Astrocyte (in vitro differentiated cells and primary cell): Measurements from ENCODE around the gene FAR1. TPM values are rescaled to one million over a fixed set of nuclear protein-coding genes. Genes with fewer than 3 reads are reported as not detected.

Experiments
- DNase-seq: peaks from one replicate; pipeline ENCODE4 v3.0.0-alpha.2; 2010; ENCODE audit warnings: low read depth
- FAIRE-seq: peaks from 2 replicates; lab custom pipeline; 2011; peaks lifted over from hg19 to GRCh38; lab: Jason Lieb, UNC
- H2AFZ ChIP-seq: 2 replicates; pipeline ENCODE4 v1.6.0; 2012; ENCODE audit warnings: low read depth, low read length, inconsistent platforms
- H3K27ac ChIP-seq: 2 replicates; pipeline ENCODE4 v1.5.1; 2011; ENCODE audit warnings: low read depth, low read length, inconsistent platforms
- H3K27me3 ChIP-seq: 2 replicates; pipeline ENCODE4 v1.6.0; 2011; ENCODE audit warnings: low read length, inconsistent platforms; ENCODE audit not compliant: insufficient read depth
- H3K36me3 ChIP-seq: 2 replicates; pipeline ENCODE4 v1.5.1; 2011; ENCODE audit warnings: low read length, inconsistent platforms; ENCODE audit not compliant: insufficient read depth
- H3K4me1 ChIP-seq: 2 replicates; pipeline ENCODE4 v1.5.1; 2011; ENCODE audit warnings: low read length, inconsistent platforms; ENCODE audit not compliant: insufficient read depth
- H3K4me2 ChIP-seq: 2 replicates; pipeline ENCODE4 v1.6.0; 2012; ENCODE audit warnings: low read length, inconsistent platforms
- H3K4me3 ChIP-seq: 2 replicates; pipeline ENCODE4 v1.5.1; 2011; ENCODE audit warnings: low read depth, mild to moderate bottlenecking, low read length, inconsistent platforms; ENCODE audit not compliant: insufficient read depth
- H3K79me2 ChIP-seq: 2 replicates; pipeline ENCODE4 v1.6.0; 2012; ENCODE audit warnings: mild to moderate bottlenecking, low read length, inconsistent platforms; ENCODE audit not compliant: insufficient read depth
- H3K9ac ChIP-seq: 2 replicates; pipeline ENCODE4 v1.6.0; 2012; ENCODE audit warnings: mild to moderate bottlenecking, low read length, inconsistent platforms
- H3K9me3 ChIP-seq: 2 replicates; pipeline ENCODE4 v1.5.1; 2012; ENCODE audit warnings: low read depth, mild to moderate bottlenecking, low read length, inconsistent platforms; ENCODE audit not compliant: insufficient read depth
- H4K20me1 ChIP-seq: 2 replicates; pipeline ENCODE4 v1.6.0; 2012; ENCODE audit warnings: low read length, inconsistent platforms; ENCODE audit not compliant: insufficient read depth
- H3K27ac Mint-ChIP-seq: one replicate; pipeline ENCODE4 v1.8.0; 2021; ENCODE audit warnings: mild to moderate bottlenecking, mixed read lengths; ENCODE audit not compliant: unreplicated experiment
- H3K27me3 Mint-ChIP-seq: one replicate; pipeline ENCODE4 v1.8.0; 2021; ENCODE audit warnings: low read depth, mixed read lengths; ENCODE audit not compliant: unreplicated experiment
- H3K36me3 Mint-ChIP-seq: one replicate; pipeline ENCODE4 v1.8.0; 2021; ENCODE audit warnings: low read depth, mixed read lengths; ENCODE audit not compliant: unreplicated experiment
- H3K4me1 Mint-ChIP-seq: one replicate; pipeline ENCODE4 v1.8.0; 2021; ENCODE audit warnings: low read depth, mixed read lengths; ENCODE audit not compliant: unreplicated experiment
- H3K4me3 Mint-ChIP-seq: one replicate; pipeline ENCODE4 v1.8.0; 2021; ENCODE audit warnings: mild to moderate bottlenecking, moderate library complexity, mixed read lengths; ENCODE audit not compliant: unreplicated experiment
- H3K9me3 Mint-ChIP-seq: one replicate; pipeline ENCODE4 v1.8.0; 2021; ENCODE audit warnings: mild to moderate bottlenecking, mixed read lengths; ENCODE audit not compliant: unreplicated experiment
- EZH2 ChIP-seq: IDR thresholded peaks from 2 replicates; pipeline ENCODE4 v1.6.1; 2012; ENCODE audit warnings: mild to moderate bottlenecking, low read length, inconsistent platforms; ENCODE audit not compliant: insufficient read depth
- total RNA-seq: library from RNA; stranded (reverse); gene quantifications from 2 replicates; pipeline ENCODE4 v1.2.1, GENCODE V29; 2021
- TF ChIP-seq, protein P1 (sequence below): IDR thresholded peaks from 2 replicates; pipeline ENCODE4 v1.5.1; 2011; ENCODE audit warnings: low read depth, mild to moderate bottlenecking, inconsistent platforms, low read length, moderate library complexity; ENCODE audit not compliant: insufficient read depth

The FAR1 gene
- total RNA-seq, 1 donor from 2014 or later: 100 TPM

DNA sequence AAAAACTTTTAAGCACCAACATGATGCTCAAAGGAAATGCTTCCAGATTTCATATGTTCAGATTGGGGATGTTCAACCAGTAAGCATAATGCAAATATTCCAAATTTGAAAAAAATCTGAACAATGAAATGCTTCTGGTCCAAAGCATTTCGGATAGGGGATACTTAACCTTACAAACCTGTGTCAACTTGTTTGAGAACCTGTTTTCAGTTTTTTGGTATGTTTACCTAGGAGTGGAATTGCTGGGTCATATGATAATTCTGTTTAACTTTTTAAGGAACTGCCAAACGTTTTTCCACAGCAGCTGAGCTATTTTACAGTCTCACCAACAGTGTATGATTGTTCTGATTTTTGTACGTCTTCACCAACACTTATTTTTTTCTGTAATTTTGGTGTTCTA lies 23.7 kb downstream of the FAR1 start:
- no peak overlapping the region for H3K4me3 Mint-ChIP-seq
- Histone ChIP-seq H3K4me3 (no peak overlapping the region), H4K20me1 (peaks cover 44% of the 10 kb centered on the region), H3K79me2 (peaks cover 87% of the 10 kb centered on the region), H3K36me3 (peaks cover 10% of the 10 kb centered on the region), H3K4me2 (no peak overlapping the region), H2AFZ (no peak overlapping the region), H3K27ac (no peak overlapping the region), H3K27me3 (no peaks in the 10 kb centered on the region), H3K4me1 (no peaks in the 10 kb centered on the region), H3K9ac (no peak overlapping the region), H3K9me3 (no peaks in the 10 kb centered on the region)
- H3K36me3 Mint-ChIP-seq: peaks cover 10% of the 10 kb centered on the region
- DNase-seq: no peak
- FAIRE-seq: peak; percentile 32
- peaks cover 14% of the 10 kb centered on the region for H3K4me1 Mint-ChIP-seq
- H3K9me3 Mint-ChIP-seq: peaks cover 2% of the 10 kb centered on the region
- no peaks in the 10 kb centered on the region for H3K27me3 Mint-ChIP-seq
- H3K27ac Mint-ChIP-seq: no peak overlapping the region
- TF ChIP-seq, protein P1, sequence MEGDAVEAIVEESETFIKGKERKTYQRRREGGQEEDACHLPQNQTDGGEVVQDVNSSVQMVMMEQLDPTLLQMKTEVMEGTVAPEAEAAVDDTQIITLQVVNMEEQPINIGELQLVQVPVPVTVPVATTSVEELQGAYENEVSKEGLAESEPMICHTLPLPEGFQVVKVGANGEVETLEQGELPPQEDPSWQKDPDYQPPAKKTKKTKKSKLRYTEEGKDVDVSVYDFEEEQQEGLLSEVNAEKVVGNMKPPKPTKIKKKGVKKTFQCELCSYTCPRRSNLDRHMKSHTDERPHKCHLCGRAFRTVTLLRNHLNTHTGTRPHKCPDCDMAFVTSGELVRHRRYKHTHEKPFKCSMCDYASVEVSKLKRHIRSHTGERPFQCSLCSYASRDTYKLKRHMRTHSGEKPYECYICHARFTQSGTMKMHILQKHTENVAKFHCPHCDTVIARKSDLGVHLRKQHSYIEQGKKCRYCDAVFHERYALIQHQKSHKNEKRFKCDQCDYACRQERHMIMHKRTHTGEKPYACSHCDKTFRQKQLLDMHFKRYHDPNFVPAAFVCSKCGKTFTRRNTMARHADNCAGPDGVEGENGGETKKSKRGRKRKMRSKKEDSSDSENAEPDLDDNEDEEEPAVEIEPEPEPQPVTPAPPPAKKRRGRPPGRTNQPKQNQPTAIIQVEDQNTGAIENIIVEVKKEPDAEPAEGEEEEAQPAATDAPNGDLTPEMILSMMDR: no peak
- no peak for TF ChIP-seq EZH2

DNA sequence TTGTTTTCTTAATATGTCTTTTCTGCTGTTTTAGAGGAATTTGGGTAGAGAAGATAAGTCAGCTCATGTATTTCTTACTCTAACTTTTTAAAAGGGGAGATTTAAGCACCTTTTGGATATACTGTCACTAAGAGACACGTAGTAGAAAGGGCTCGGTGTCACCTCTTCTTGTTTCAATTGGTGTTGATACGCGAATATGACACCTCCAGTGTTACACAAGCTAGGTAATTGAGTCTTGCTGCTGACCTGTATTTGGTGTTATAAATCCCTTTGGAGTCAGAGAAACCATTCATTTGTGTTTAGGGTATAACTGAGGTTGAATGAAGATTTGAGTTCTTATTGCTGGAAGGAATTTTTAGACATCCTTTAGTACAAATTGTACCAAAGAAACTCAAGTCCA lies 25.6 kb downstream of the FAR1 start:
- FAIRE-seq: no peak
- no peak overlapping the region for H3K27ac Mint-ChIP-seq
- H3K4me1 ChIP-seq: no peaks in the 10 kb centered on the region

DNA sequence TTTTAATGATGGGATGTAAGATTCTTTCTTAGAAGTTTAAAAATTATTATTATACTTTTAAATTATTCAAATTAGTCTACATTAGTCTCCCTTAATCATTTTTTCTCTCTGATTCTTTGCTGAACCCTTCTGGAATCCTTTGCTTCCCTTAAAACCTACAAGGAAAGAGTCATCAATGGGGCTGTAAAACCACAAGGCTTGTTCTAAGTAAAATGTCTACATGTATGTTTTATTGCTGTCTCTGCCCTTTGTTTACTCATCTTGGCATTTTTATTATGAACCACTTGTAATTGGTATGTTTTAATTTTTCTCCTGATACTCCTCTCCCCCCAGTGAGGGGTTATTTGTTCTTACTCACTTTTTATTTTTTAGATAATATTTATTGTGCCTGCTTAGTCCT lies 27.4 kb downstream of the FAR1 start:
- peaks cover 66% of the 10 kb centered on the region for H3K79me2 ChIP-seq
- H3K27ac ChIP-seq: no peak overlapping the region
- no peaks in the 10 kb centered on the region for H3K27me3 ChIP-seq
- Mint-ChIP-seq H3K4me1 (peaks cover 14% of the 10 kb centered on the region), H3K9me3 (no peaks in the 10 kb centered on the region), H3K4me3 (no peak overlapping the region), H3K36me3 (peaks cover 16% of the 10 kb centered on the region), H3K27me3 (no peaks in the 10 kb centered on the region), H3K27ac (no peak overlapping the region)
- H3K4me2 ChIP-seq: no peak overlapping the region
- H3K9me3 ChIP-seq: no peaks in the 10 kb centered on the region
- peaks cover 29% of the 10 kb centered on the region for H4K20me1 ChIP-seq
- H3K4me1 ChIP-seq: no peaks in the 10 kb centered on the region
- no peak for DNase-seq
- no peak overlapping the region for H3K4me3 ChIP-seq
- H3K9ac ChIP-seq: no peak overlapping the region
- peaks cover 12% of the 10 kb centered on the region for H3K36me3 ChIP-seq
- no peak overlapping the region for H2AFZ ChIP-seq
- no peak for FAIRE-seq
- TF ChIP-seq EZH2: no peak
- TF ChIP-seq, protein P1: no peak

More for the DNA sequence above, 25.6 kb downstream of the FAR1 start:
- no peak overlapping the region for H3K4me3 Mint-ChIP-seq
- no peak overlapping the region for H3K9ac ChIP-seq
- H3K36me3 ChIP-seq: peaks cover 12% of the 10 kb centered on the region
- H3K27ac ChIP-seq: no peak overlapping the region
- no peaks in the 10 kb centered on the region for H3K27me3 Mint-ChIP-seq
- no peak overlapping the region for H3K4me2 ChIP-seq
- peaks cover 14% of the 10 kb centered on the region for H3K4me1 Mint-ChIP-seq
- H3K79me2 ChIP-seq: peaks cover 79% of the 10 kb centered on the region
- H3K9me3 ChIP-seq: no peaks in the 10 kb centered on the region
- no peaks in the 10 kb centered on the region for H3K27me3 ChIP-seq
- H3K4me3 ChIP-seq: no peak overlapping the region
- no peak for TF ChIP-seq EZH2
- TF ChIP-seq, protein P1: no peak
- no peak overlapping the region for H2AFZ ChIP-seq
- H4K20me1 ChIP-seq: peaks cover 35% of the 10 kb centered on the region
- H3K36me3 Mint-ChIP-seq: peaks cover 18% of the 10 kb centered on the region
- DNase-seq: no peak
- peaks cover 2% of the 10 kb centered on the region for H3K9me3 Mint-ChIP-seq
